ENCODE data around the gene CTSK.
"Not testable (repeated sequence)": the region's sequence is repeated elsewhere in the genome, so short reads cannot be mapped to it uniquely, and the experiment has no call there.

- not testable (repeated sequence) for TF ChIP-seq CTCF, POLR2AphosphoS5 (IDR thresholded peaks at IDR 0.05)
Observed at GRCh38 chr1:150840850-150841249, 32.8 kb upstream of the CTSK start.

Data from upper lobe of left lung (tissue), 4 donors.